Measurements from ENCODE around the gene FAM222B.

The FAM222B gene

GRCh38 chr17:28743243-28744103, 99.1 kb downstream of the FAM222B start, which contains the start of gene TRAF4 (continued):
- TF ChIP-seq ZNF510 (tag by site-specific recombination; IDR thresholded peaks at IDR 0.05; ENCODE audit: insufficient replicate concordance) (no peak), ZNF121 (tag by site-specific recombination; IDR thresholded peaks at IDR 0.05) (peak; percentile 28; the same call in 1 of the 2 replicates), ZFP69B (tag by site-specific recombination; IDR thresholded peaks at IDR 0.05) (peak; percentile 89), ZNF777 (tag by site-specific recombination; IDR thresholded peaks at IDR 0.05; ENCODE audit: borderline replicate concordance) (no peak), FEZF1 (tag by site-specific recombination; IDR thresholded peaks at IDR 0.05) (peak; percentile 82), ZNF280C (tag by site-specific recombination; IDR thresholded peaks at IDR 0.05) (no peak), ZNF792 (tag by site-specific recombination; IDR thresholded peaks at IDR 0.05) (no peak), ZNF791 (tag by site-specific recombination; IDR thresholded peaks at IDR 0.05) (no peak), ZNF155 (tag by site-specific recombination; IDR thresholded peaks at IDR 0.05) (no peak), HOXA7 (CRISPR knock-in tag; IDR thresholded peaks at IDR 0.05; ENCODE audit: borderline replicate concordance) (no peak), ZNF76 (tag by site-specific recombination; IDR thresholded peaks at IDR 0.05; ENCODE audit: borderline replicate concordance, low read depth) (peak; percentile 42), ZNF449 (tag by site-specific recombination; IDR thresholded peaks at IDR 0.05) (peak; percentile 78), ZFP3 (tag by site-specific recombination; IDR thresholded peaks at IDR 0.05; ENCODE audit: low read depth) (no peak), ZNF707 (tag by site-specific recombination; IDR thresholded peaks at IDR 0.05) (no peak), ZBTB8A (tag by site-specific recombination; IDR thresholded peaks at IDR 0.05) (peak; percentile 95), TRIM28 (IDR thresholded peaks at IDR 0.05; ENCODE audit: borderline replicate concordance, low read length) (no peak), MYNN (tag by site-specific recombination; IDR thresholded peaks at IDR 0.05; ENCODE audit: borderline replicate concordance) (peak; percentile 94), ZNF248 (tag by site-specific recombination; IDR thresholded peaks at IDR 0.05) (no peak), ZNF558 (tag by site-specific recombination; IDR thresholded peaks at IDR 0.05) (no peak; the same call in 1 of the 2 replicates), ZNF350 (tag by site-specific recombination; IDR thresholded peaks at IDR 0.05) (no peak), ZNF529 (tag by site-specific recombination; IDR thresholded peaks at IDR 0.05; ENCODE audit: insufficient replicate concordance) (no peak), ZBTB48 (tag by site-specific recombination; IDR thresholded peaks at IDR 0.05) (no peak), ZNF341 (tag by site-specific recombination; IDR thresholded peaks at IDR 0.05; ENCODE audit: low read depth) (peak; percentile 96), ZNF404 (tag by site-specific recombination; IDR thresholded peaks at IDR 0.05) (no peak), SALL2 (tag by site-specific recombination; IDR thresholded peaks at IDR 0.05; ENCODE audit: borderline replicate concordance) (no peak), ZNF571 (tag by site-specific recombination; IDR thresholded peaks at IDR 0.05) (no peak), REST (tag by site-specific recombination; IDR thresholded peaks at IDR 0.05) (no peak; the same call in 1 of the 2 replicates), OVOL3 (tag by site-specific recombination; IDR thresholded peaks at IDR 0.05) (no peak; the same call in 1 of the 2 replicates), GLIS1 (tag by site-specific recombination; IDR thresholded peaks at IDR 0.05) (peak; percentile 94), ZFP37 (tag by site-specific recombination; IDR thresholded peaks at IDR 0.05) (peak; percentile 40; the same call in 1 of the 2 replicates), PBX3 (CRISPR knock-in tag; IDR thresholded peaks at IDR 0.05) (peak; percentile 75; the same call in 1 of the 2 replicates), ZNF157 (tag by site-specific recombination; IDR thresholded peaks at IDR 0.05) (no peak), ZNF747 (tag by site-specific recombination; IDR thresholded peaks at IDR 0.05) (no peak)

All from HEK293 (cell line).